GM19035 (cell line): Measurements from ENCODE around the gene MKNK1.

Source experiments
- ATAC-seq: cut with Tn5 transposase; IDR thresholded peaks from one replicate; pipeline ENCODE4 v1.9.1; 2021; ENCODE audit not compliant: unreplicated experiment

MKNK1 gene

DNA sequence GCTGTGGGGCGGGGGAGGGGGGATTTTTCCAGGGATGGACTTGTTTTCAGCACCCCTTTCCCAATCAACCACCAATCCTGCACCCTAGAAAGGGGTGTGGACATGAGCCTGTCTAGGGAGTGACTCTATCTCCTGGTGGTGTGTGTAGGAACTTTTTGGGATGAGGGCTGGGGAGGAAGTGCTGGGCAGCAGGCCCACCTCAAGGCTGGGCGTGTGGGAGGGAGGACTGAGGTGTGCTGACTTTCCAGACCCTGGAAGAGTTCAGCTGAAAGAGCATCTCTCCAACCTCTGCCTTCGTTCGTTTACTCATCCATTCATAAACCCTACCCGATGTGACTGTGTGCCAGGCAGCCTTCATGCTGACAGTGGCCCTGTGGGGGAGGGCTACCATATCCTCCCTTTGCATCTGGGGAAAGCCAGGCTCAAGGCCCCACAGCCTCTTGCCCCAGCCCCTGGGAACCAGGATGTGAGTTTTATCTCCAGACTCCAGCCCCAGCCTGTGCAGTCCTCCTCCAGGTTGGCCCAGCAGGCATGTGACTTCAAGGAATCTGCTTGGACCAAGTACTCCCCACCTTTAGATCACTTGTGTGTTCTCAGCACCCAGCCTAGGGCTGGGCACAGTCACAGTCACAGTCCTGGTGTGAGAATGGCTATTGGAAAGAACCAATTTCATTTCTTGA is 59.4 kb downstream of the MKNK1 start:
- ATAC-seq, result no peak

DNA sequence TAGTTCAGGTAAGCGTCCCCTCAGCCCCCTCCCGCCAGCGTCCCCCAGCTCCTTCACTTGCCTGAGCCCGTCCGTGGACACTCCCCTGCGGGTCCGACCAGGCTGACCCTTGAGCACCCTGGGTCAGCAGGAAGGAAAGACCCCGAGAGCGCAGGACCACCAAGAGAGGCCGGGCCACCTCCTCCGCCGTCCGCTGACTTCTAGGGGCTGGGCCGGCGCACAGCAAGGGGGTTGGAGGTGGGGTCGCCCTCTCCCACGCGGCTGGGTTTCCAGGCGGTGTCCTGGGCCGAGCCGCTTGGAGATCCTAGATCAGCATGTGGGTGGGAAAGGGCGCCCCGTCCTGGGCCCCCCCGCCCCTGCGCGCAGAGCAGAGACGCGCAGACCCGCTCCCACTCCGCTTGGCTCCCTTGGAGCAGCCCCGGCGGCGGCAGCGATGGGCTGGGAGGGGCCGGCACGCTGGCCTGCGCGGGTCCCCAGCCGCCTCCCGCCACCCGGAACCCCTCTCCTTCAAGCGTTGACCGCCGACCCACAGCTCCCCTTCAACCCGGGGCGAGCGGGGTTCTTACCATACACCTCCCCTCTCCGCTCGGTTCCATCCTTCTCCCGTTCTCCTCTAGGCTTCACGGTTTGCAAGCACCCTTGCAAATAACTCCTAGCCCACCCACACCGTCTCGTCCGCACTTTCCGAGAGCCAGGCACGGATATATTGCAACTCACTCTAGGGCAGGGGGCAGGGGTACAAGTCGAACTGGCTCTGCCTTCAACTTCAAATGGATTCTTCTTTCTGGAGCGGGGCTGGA is 60.1 kb downstream of the MKNK1 start:
- ATAC-seq, result no peak

DNA sequence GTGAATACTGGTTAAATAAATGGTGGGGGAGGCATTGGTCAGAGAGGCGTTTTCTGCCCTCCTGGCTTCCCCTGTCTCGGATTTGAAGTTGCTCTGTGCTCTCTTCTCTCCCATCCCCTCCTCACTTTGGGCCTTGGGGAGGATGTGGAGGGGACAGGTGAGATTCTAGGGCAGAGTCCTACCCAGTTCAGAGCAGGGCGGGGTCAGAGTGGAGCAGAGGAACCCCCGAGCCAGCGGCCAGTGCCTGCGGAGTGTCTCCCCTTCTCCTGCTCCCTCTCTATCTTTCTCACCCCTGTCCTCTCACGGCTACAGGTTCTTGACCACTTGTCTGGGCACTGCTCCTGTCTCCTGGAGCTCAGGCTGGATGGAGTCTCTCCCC is 60.7 kb downstream of the MKNK1 start:
- ATAC-seq, result no peak

DNA sequence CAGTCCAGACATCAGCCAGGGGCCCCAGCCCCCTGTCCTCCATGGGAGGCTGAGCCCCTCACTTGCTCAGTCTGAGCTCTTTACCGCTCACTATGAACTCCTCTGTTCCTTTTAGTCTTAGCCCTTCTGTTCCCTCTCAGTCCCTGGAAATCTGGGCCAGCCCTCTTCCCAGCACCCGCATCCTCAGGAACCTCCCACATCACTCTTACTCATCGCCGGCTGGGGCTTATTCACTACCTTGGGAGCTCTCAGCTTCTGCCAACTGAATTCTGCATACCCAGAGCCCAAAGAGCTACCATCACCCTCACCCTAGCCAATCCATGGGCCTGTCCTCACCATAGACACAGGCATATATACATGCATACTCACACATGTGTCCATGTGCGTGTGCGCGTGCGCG is 64.1 kb downstream of the MKNK1 start:
- no peak for ATAC-seq

DNA sequence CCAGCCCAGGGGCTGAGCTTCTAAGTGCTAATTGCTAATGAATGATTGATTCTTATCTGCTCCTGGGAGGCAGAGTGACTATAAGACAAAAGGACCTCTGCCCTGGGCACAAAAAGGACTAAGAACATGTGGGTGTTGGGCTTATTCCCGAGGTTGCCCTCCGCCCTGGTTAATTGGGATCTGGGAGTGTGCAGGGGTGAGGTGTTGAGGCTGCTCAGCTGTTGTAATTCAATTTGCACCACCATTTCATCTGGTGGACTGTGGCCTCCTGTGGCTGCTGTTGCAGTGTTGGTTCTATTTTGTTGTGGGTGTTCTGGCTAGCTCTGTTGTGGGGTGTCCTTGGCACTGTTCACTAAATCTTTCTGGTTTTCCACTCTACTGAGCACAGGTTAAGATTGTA is 65.9 kb downstream of the MKNK1 start:
- ATAC-seq, result no peak

DNA sequence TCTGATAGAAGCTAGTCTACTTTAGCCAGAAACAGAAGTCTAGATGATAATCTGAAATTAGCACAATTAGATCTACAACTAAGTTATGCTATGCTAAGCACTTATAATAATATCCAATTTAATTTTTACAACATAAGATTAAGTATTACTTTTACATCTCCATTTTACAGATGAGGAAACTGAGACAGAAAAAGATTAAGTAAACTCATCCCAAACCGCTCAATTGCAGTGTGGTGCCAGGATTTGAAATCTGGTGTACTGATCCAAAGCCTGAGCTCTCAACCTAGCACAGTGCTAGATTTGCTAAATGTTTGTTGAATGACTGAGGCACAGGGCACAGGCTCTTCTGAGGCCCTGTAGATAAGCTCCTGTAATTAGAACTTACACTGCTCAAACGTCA is 66.4 kb downstream of the MKNK1 start:
- no peak for ATAC-seq

DNA sequence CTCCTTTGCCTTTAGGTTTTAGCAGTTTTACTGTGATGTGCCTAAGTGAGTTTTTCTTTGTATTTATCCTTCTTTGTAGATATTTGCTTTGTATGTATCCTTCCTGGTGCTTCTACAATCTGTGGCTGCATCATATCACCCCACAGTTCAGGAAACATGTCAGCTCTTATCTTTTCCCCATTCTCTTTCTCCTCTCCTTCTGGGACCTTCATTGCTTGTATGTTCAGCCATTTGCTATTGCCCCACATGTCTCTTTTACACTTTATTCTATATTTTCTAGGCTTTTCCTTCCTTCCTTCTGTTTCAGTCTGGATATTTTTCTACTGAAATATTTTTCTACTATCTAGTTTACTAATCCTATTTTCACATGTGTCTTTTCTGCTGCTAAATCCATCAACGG is 67.5 kb downstream of the MKNK1 start:
- no peak for ATAC-seq

DNA sequence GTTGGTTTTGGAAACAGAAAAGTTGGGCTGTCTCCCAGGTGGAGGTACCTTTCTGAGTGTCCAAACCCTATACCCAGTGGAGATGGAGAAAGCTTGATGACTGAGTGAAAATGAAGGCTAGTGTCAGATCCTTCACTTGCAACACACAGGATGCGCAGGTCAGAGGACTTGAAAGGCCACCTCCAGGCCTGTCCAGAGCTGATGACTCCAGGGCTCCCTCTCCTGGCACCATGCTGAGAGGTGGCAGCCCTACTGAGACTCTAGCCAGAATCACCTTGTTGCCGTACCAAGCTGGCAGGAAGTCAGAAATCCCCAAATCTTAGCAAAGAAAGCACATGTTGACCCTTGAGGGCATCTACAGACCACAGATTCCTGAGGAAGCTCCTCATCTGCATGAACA is 69.0 kb downstream of the MKNK1 start:
- ATAC-seq, result no peak

DNA sequence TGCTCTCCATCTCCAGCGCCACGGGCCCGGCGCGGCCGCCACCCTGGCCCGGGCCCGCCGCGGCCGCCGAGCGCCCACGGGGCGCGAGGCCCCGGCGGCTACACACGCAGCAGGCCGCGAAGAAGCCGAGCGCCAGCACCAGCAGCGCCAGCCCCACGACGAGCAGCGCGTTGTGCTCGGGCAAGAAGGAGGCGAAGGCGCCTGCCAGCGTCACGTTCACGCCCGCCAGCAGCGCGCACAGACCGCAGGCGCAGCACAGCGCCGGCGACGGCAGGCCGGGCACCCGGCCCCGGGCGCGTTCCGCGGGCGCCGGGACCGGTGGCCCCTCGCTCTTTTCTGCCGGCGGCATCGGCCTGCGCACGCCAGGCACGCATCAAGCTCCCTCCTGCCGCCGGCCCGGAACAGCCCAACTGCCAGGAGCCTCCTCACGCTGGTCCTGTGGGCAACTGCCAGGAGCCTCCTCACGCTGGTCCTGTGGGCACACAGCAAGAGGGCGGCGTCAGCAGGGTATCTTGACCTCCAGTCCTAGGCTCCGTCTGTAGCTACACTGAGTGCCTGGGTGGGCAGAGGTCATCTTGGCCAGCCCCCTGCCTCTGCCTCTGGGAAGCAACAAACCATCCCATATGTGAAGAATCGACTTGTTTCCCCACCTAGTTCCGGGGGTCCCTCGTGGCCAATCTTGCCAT is 70.7 kb downstream of the MKNK1 start:
- no peak for ATAC-seq

DNA sequence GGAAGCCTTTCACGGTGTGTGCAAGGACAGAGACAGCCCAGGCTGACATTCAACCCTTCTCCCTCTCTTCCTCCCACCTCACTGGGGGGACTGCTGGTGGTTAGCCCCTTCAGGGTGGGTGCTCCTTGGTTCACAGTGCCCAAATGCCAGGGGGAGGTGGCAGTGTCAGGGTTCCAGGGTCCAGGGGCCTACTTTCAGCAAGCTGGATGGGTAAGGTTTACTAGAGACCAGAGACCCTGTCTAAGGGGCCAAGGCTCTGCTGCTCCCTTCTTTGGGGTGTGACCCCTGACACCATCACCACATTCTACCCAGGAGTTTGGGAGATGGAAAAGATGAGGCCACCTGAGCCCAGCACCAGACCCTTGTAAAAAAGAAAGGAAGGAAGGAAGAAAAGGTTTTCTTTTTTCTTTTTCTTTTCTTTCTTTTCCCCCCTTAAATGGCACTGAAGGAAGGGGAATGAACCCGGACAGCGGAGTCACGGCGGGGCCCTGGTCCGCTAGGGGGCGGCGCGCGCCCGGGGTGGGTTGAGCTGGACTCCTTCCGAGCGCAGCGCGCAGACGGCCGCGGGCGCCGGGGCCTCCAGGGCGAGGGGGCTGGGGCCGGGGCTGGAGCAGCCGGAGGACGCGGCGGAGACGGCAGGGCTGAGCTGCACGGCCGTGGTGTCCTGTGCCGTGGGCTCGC is 71.4 kb downstream of the MKNK1 start:
- ATAC-seq, result no peak

DNA sequence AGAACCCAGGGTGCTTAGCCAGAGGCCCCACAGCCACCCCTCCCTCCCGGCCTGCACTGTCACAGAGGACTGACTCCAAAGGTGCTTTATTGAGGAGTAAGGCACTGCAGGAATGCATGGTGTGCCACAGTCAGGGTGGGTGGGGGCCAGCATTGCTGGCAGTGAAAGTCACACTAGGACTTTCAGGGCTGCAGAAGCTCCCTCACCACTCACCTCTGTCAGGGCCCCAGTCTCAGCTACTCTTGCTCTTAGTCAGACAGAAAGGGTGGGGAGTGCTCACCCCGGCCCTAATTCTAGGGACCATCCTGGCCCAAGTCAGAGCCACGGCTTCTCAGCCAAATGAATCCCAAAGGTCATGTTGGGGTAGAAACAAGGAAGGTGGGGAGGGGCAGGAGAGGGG is 72.0 kb downstream of the MKNK1 start:
- ATAC-seq, result no peak

DNA sequence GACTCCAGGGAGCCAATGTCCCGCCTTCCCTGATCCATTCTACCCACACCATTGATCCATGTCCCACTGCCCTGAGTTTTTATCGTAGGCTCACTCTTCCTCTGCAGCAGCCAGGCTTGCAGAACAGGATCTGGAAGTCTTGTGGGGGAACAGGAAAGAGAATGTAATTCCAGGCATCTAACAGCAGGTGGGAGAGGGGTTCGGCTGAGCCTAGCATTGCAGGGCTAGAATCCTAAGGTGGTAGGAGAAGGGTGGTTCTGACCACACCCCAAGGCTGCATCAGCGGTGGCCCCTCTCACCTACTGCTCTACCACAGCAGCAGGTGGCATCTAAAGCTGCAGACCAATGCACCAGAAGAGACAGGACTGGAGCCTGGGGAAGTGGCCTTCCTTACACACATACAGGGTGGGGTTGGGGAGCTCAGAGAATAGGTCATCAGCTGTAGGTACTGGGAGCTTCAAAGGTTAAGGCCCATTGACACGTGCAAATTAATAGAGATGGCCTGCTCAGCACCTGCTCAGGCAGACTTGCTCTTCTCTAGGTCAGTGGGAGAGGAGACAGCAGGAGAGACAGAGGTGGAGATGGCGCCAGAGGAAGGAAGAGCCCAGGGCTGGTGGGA is 73.2 kb downstream of the MKNK1 start:
- ATAC-seq, result no peak

DNA sequence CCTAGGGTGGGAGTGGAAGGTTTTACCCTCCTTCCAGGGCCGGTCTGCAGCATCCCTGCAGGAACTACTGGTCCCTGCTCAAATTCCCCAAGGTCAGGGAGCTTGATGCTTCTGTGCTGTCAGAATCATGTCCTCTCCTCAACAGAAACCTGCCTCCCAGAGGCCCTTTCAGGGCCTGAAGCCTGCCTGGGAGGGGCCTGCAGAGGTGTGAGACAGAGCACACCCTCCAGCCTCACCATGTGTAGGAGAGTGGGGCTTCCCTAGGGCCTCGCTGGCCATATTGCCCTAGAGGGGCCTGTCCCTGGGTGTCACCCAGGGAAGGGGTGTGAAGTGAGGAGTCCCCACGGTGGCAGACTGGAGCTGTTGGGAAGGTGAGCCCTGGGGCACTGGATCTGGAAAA is 73.8 kb downstream of the MKNK1 start:
- ATAC-seq, result no peak

DNA sequence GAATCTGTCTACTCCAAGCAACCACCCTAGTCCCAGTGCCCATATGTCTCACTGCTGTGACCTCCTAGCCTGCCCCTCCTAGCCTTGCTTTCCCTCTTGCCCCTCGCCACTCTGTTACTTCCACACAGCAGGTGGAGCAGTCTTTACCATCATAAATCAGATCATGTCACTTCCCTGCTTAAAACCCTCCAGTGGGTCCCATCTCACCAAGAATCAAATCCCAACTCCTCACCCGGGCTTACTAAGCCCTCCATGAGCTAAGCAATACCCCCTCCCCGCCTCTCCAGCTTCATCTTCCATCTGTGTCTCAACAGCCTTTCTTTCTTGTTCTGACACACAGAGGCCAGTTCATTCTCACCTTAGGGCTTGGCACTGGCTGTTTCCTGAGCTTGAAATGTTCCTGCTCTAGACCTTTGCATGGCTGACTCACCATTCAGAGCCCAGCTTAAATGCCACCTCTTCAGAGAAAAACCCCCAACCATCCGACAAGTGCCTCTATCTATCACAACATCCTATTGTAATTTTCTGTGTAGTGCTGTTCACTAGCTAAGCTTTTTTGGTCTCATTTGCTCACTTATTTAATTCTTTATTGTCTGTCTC is 74.9 kb downstream of the MKNK1 start:
- no peak for ATAC-seq

DNA sequence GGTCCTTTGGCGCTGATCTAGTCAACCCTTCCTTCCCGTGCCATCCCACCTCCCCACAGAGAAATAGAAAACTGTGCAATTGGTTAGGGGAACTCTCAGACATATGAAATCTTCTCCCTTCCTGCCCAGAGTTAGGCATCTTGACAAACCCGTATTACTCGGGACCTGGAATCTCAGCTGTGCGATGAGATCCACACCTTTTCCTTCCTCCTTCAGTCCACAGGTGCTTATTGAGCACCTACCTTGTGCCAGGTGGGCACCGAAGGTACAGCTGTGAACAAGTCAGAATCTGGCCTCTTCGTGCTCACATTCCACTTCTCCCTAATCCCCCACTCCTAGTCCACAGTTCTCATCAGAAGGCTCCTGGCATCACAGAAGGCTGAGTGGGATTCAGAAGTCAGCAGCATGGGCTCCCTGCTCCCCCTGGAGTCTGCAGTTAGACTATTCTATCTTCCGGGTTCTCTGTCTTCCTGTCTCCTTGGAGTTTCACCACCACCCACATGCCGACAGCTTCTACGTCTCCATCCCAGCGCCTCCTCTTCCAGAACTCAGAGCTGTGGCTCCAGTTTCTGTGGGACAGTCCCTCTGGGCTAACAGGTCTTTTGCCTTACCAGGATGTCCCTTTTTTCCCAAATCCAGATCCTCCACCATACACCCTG is 75.6 kb downstream of the MKNK1 start:
- no peak for ATAC-seq

DNA sequence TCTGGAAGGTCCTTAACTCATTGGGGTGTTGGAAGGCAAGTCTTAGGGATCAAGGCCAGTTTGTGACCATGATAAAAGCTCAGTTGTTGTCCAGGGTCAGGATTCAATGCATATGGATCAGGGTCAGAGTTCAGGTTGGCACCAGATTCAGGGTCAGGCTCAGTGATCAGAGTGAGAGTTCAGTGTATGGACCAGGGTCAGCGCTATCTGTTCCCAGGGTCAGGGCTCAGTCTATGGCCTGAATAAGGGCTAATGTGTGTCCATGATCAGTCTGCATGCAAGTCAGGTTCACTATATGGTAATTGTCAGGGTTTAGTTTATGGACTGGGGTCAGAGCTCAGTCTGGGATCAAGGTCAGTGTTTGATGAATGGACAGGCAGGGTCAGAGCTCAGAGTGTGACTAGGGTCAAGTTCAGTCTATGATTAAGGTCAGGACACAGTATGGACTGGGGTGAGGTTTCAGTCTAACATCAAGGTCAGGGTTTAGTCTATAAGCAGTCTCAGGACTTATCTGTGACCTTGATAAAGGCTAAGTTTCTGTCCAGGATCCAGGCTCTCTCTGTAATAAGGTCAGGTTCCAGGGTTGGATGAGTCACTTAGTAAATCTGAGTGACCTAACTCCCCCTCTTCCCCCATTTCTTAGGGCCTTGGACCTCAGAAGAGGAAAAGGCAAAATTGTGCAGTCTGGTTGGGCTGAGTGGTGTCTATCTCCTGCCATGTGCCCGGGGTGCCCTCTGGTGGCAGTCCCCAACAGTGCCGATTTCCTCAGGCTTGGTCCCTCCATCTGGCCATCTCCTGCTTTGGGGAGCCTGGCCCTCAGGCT is 76.4 kb downstream of the MKNK1 start:
- no peak for ATAC-seq

DNA sequence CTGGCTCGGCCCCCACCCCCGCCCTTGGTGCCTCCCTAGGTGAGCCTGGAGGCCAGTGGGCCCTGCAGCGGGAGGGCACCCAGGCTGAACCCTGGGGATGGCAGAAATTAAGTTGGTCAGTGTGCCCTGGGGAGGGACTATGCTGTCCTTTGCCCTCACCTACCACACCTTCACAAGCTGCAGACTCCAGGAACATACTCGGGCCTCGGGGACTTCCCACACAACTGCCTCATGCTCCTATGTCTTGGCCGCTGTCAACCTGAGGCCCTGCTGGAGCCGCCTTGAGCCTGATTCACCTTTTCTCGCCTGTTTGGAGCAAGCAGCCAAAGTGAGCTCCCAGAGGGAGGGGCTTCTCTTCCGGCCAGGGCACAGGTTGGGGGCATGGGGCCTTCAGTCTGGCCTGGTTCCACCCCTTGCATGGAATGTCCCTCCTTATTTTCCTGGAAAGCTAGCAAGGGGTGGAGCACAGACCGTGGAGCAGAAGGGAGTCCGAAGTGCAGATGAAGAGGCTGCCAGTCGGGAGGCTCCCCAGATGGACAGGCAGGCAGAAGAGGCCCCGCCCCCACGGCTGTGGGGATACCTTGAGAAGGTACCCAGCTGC is 77.3 kb downstream of the MKNK1 start:
- ATAC-seq, result no peak

DNA sequence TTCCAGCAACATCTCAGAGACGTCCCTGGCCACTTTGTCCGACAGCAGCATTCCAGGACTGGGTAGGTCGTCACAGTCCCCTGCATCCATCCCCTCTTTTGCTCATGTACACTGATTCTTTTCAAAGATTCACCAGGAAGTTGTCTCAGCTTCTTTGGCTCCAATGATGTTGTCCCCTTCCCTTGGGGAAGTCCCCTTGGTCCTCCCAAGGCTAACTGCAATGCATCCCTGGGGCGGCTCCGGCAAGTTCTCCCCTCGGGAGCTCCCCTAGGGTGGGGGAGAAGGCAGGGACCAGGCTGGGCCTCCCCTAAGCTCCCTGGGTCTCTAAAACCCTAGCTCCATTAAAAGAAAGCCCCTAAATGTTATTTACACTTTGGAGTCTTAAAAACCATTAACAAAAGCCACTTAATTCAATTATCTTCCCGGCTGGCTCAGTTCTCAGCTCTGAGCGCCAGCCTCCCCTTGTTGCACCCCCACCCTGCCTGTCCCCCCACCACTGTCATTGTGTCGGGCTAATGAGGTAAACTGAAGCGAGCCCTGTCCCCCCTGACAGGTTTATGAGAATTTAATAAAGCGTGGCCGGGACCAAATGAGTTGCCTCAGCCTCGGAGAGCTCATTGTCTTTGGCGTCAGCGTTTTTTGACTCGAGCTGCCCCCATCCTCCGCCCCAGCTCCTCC is 77.9 kb downstream of the MKNK1 start:
- no peak for ATAC-seq
